ENCODE data around the gene CATSPER1. TPM values are rescaled to one million over a fixed set of nuclear protein-coding genes. Genes with fewer than 3 reads are reported as not detected.

The CATSPER1 gene
- total RNA-seq, 1 donor = not detected

DNA sequence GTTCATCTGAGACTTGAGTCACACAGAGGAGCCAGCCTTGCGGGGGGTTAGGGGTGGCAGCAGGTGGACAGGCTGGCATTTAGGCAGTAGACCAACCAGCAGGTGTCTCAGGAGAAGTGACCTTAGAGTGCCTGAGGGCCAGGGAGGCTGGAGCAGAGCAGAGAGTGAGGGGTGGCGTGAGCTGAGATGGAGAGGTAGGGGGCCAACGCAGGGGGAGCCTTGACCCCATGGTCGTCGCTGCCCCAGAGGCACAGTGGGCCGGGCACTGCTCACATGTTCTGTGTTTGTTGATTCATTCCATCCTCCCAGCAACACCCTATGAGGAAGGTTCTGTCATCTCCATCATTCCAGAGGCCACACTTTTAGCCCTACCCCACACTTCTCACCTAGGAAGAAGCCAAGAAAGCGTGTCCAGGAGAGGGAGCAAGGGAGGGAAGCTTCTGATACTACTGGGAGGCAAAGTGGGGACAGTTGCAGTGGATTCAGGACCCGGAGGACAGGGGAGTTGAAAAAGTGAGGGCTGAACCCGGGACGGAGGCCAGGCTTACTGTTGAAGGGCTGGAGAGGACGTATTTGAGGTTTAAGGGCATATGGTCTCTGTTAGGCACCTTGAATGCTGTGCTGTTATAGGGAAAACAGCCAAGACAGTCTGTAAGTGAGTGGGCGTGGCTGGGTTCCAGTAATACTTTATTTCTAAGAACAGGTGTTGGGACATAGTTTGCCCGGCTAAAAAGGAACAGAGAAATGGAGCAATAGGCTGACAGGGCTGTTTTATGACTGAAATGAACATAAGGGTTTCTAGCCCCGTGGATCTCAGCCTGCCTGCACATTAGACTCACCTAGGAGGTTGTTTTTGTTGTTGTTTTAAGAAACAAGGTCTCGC is 57.4 kb downstream of the CATSPER1 start:
- Histone ChIP-seq H3K79me2 (ENCODE audit: insufficient read depth, low read length) (peaks cover 38% of the 10 kb centered on the region), H3K27me3 (ENCODE audit: insufficient read depth, low read length) (no peaks in the 10 kb centered on the region), H3K9me3 (ENCODE audit: low read depth, low read length) (no peaks in the 10 kb centered on the region), H2AFZ (ENCODE audit: low read length) (no peak overlapping the region), H3K4me3 (ENCODE audit: insufficient read depth, low read length) (no peak overlapping the region), H3K4me1 (ENCODE audit: insufficient read depth, low read length) (peaks cover under 1% of the 10 kb centered on the region), H3K4me2 (ENCODE audit: insufficient read depth, low read length) (no peak overlapping the region), H4K20me1 (ENCODE audit: insufficient read depth, low read length) (peaks cover 12% of the 10 kb centered on the region), H3K27ac (ENCODE audit: low read depth, low read length) (no peak overlapping the region), H3K36me3 (ENCODE audit: insufficient read depth, low read length) (peaks cover 76% of the 10 kb centered on the region)
- TF ChIP-seq, protein P1, sequence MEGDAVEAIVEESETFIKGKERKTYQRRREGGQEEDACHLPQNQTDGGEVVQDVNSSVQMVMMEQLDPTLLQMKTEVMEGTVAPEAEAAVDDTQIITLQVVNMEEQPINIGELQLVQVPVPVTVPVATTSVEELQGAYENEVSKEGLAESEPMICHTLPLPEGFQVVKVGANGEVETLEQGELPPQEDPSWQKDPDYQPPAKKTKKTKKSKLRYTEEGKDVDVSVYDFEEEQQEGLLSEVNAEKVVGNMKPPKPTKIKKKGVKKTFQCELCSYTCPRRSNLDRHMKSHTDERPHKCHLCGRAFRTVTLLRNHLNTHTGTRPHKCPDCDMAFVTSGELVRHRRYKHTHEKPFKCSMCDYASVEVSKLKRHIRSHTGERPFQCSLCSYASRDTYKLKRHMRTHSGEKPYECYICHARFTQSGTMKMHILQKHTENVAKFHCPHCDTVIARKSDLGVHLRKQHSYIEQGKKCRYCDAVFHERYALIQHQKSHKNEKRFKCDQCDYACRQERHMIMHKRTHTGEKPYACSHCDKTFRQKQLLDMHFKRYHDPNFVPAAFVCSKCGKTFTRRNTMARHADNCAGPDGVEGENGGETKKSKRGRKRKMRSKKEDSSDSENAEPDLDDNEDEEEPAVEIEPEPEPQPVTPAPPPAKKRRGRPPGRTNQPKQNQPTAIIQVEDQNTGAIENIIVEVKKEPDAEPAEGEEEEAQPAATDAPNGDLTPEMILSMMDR (IDR thresholded peaks at IDR 0.05; ENCODE audit: extremely low read depth, low read depth, low read length) = no peak
- DNase-seq (ENCODE audit: insufficient read length, low spot score, missing footprints) = peak; percentile 35

GRCh38 chr11:65967329-65967934 is 58.8 kb downstream of the CATSPER1 start:
- Histone ChIP-seq H3K27me3 (ENCODE audit: insufficient read depth, low read length) (no peaks in the 10 kb centered on the region), H4K20me1 (ENCODE audit: insufficient read depth, low read length) (peaks cover 23% of the 10 kb centered on the region), H3K4me1 (ENCODE audit: insufficient read depth, low read length) (peaks cover 14% of the 10 kb centered on the region), H3K79me2 (ENCODE audit: insufficient read depth, low read length) (peaks cover 52% of the 10 kb centered on the region), H2AFZ (ENCODE audit: low read length) (no peak overlapping the region), H3K4me2 (ENCODE audit: insufficient read depth, low read length) (no peak overlapping the region), H3K4me3 (ENCODE audit: insufficient read depth, low read length) (no peak overlapping the region), H3K27ac (ENCODE audit: low read depth, low read length) (no peak overlapping the region), H3K9me3 (ENCODE audit: low read depth, low read length) (no peaks in the 10 kb centered on the region), H3K36me3 (ENCODE audit: insufficient read depth, low read length) (peaks cover 67% of the 10 kb centered on the region)
- TF ChIP-seq, protein P1 (IDR thresholded peaks at IDR 0.05; ENCODE audit: extremely low read depth, low read depth, low read length) = no peak
- peak; percentile 46 for DNase-seq (ENCODE audit: insufficient read length, low spot score, missing footprints)

Other genes with a start within 250 kb of the CATSPER1 start
- gene AP5B1, start 245.5 kb downstream of the CATSPER1 start, total RNA-seq = 15.3 and 18.1 TPM in 2 replicates
- not detected in 2 replicates for gene OVOL1, start 239.4 kb downstream of the CATSPER1 start, total RNA-seq
- 1.1 and 1.5 TPM in 2 replicates for gene SNX32, start 192.5 kb downstream of the CATSPER1 start, total RNA-seq
- gene CFL1, start 168.3 kb downstream of the CATSPER1 start, total RNA-seq = 607 and 704 TPM in 2 replicates
- 50.1 and 53.6 TPM in 2 replicates for gene MUS81, start 166.0 kb downstream of the CATSPER1 start, total RNA-seq
- 81.6 and 94.8 TPM in 2 replicates for gene EFEMP2, start 153.7 kb downstream of the CATSPER1 start, total RNA-seq
- not detected in 2 replicates for gene CTSW, start 146.6 kb downstream of the CATSPER1 start, total RNA-seq
- 129 and 151 TPM in 2 replicates for gene FIBP, start 138.0 kb downstream of the CATSPER1 start, total RNA-seq
- gene CCDC85B, start 135.8 kb downstream of the CATSPER1 start, total RNA-seq = 42.4 and 47.0 TPM in 2 replicates
- gene FOSL1, start 126.1 kb downstream of the CATSPER1 start, total RNA-seq = 13.0 and 13.8 TPM in 2 replicates
- 30.9 and 32.9 TPM in 2 replicates for gene C11orf68, start 107.4 kb downstream of the CATSPER1 start, total RNA-seq
- gene DRAP1, start 107.1 kb downstream of the CATSPER1 start, total RNA-seq = 170 and 190 TPM in 2 replicates
- not detected in 2 replicates for gene TSGA10IP, start 81.0 kb downstream of the CATSPER1 start, total RNA-seq
- gene SART1, start 64.7 kb downstream of the CATSPER1 start, total RNA-seq = 22.4 and 25.3 TPM in 2 replicates
- gene EIF1AD, start 24.3 kb downstream of the CATSPER1 start, total RNA-seq = 28.6 and 31.2 TPM in 2 replicates
- 14.5 and 14.7 TPM in 2 replicates for gene BANF1, start 24.0 kb downstream of the CATSPER1 start, total RNA-seq
- 1.8 and 2.9 TPM in 2 replicates for gene CST6, start 14.5 kb downstream of the CATSPER1 start, total RNA-seq
- gene GAL3ST3, start 22.7 kb upstream of the CATSPER1 start, total RNA-seq = not detected in 2 replicates
- 131 and 164 TPM in 2 replicates for gene SF3B2, start 25.9 kb upstream of the CATSPER1 start, total RNA-seq
- 38.0 and 39.8 TPM in 2 replicates for gene PACS1, start 43.8 kb upstream of the CATSPER1 start, total RNA-seq
- 21.7 and 33.9 TPM in 2 replicates for gene KLC2, start 231.2 kb upstream of the CATSPER1 start, total RNA-seq
- 75.3 and 75.4 TPM in 2 replicates for gene RAB1B, start 242.2 kb upstream of the CATSPER1 start, total RNA-seq